HG02973 (cell line): ENCODE measurements around the gene L3MBTL2.
"Not testable (repeated sequence)": the region's sequence is repeated elsewhere in the genome, so short reads cannot be mapped to it uniquely, and the experiment has no call there.

ENCODE experiments used
- ATAC-seq: cut with Tn5 transposase; IDR thresholded peaks from one replicate; pipeline ENCODE4 v1.9.1; 2021; ENCODE audit warnings: moderate library complexity; ENCODE audit not compliant: unreplicated experiment

L3MBTL2 gene

DNA sequence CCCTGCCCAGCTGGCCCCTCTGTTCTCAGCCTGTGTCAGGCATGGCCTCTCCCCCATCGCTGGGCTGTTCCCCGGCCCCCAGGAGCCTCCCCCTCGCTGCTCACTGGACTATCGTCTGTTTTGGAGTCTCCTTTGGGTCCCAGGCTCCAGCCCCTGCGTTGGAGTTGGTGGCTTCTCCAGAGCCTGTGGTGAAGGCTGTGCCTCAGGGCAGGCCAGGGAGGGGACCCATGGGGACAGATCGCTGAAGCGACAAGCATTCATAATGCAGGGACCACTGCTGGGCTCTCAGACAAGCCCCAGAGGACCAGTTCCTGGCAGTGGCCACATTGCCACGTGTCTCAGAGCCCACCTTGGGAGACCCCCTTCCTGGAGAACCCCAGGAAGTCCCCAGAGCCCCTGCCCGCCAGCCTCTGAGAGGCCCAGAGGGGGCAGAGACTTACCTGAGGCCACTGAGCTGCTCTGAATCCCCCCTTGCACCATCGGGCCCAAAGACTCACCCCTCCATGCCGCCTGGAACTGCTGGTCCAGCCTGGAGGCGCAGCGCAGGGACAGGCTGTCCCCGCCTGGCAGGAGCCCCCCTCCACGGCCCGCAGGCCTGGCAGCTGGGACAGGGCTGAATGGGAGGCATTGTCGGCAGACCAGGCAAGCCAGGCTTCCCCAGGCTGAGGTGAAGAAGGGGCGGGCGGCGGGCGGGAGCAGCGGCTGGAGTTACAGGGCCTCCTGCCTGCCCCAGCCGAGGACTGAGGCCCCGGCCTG, 35.4 kb downstream of the L3MBTL2 start, which contains the start of gene CHADL:
Gene CHADL, minus strand, starts transcription at position 555 of the 756 bp plus-strand sequence. Its CDS starts 50 bp downstream, at position 505.
- no peak for ATAC-seq

DNA sequence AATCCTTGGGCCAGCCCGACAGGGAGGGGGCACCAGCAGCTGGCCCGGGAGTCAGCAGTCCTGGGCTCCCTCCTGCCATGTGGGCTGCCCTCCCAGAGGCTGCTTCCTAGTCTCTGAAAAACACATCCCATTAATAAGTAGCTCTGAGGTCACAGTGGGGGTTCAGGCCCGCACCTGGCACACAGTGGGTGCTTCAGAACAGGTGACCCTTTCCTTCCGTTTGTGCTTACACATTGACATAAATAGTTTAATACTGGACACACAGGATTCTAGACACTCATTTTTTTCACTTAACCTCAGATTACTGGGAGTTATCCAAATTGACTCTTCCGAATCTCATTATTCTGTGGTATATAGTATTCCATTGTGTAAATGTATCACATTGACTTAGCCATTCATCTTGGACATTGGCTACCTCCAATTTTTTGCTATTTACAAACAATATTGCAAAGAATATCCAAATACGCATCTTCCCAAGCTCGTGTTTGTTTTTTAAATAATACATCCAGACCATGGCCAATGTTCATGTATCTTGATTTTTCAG, 36.1 kb downstream of the L3MBTL2 start:
- ATAC-seq = no peak

DNA sequence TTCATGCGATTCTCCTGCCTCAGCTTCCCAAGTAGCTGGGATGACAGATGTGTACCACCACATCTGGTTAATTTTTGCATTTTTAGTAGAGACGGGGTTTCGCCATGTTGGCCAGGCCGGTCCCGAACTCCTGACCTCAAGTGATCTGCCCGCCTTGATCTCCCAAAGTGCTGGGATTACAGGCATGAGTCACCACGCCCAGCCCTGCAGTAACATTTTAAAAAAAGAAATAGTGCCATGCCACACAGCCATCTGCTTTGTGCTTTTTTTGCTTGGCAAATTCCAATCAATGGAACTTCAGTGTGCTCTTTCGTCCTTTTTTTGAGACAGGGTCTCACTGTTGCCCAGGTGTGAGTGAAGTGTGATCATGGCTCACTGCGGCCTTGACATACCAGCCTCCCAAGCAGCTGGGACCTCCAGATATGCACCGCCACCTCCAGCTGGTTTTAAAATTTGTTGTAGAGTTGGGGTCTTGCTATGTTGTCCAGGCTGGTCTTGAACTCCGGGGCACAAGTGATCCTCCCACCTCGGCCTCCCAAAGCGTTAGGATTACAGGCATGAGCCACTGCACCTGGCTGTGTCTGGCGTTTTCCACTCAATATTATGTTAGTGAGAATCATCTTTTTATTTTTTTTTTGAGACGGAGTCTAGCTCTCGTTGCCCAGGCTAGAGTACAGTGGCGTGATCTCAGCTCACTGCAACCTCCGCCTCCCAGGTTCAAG, 37.4 kb downstream of the L3MBTL2 start:
- no peak for ATAC-seq

DNA sequence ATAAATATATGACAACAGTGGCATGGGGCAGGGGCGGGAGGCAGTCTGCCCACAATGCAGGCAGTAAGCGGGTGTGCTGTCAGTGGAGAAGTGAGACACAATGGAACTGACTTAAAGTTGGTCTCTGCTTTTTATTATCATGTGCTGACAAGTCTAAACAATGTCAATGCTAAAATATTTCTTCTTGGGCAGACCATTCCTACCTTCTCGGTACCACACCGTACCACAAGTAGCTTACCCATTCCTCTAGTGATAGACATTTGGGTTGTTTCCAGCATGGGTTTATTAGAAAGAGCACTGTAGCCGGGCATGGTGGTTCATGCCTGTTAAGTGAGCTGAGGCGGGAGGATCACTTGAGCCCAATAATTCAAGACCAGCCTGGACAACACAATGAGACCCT, 38.2 kb downstream of the L3MBTL2 start:
- no peak for ATAC-seq

DNA sequence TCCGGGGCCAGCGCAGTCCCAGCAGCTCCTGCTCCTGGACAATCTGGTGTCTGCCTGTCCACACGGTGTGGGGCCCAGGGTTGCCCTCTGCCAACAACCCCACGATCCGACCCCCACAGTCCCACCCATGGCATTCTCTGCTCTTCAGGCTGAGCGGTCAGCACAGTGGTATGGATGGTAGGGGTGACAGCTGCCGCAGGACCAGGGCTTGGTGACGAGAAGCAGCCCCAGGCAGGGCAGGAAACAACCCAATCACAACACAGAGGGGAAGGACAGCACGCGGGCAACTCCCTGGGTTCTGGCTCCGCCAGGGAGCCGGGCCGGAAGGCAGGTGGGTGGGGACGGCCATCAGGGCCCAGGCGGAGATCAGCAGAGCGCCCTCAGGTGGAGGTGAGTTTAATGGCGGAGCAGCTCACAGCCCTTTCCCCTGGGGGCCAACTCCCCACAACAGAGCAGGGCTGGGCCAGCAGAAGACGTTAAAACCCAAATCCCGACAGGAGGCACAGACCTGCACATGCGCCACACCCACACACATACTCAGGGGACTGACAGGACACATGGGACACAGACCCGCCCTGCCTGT, 40.9 kb downstream of the L3MBTL2 start:
- ATAC-seq = no peak

DNA sequence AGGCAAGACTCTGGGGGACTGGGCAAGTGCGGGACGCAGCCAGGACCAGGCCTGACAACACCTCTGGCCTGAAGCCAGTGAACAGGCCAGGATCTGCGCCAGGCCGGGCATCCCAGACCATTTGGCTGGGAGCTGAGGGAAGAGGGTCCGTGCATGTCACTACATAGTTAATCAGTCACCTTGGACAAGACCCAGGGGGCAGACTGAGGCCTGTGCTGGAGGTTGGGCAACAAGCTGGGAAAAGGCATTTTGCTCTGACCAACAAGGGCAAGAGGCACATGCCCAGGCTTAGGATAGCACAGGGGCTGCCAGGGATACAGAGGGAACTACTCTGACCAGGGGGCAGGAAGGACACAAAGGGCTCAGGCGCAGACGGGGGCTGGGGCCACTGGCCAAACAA, 42.6 kb downstream of the L3MBTL2 start:
- no peak for ATAC-seq

DNA sequence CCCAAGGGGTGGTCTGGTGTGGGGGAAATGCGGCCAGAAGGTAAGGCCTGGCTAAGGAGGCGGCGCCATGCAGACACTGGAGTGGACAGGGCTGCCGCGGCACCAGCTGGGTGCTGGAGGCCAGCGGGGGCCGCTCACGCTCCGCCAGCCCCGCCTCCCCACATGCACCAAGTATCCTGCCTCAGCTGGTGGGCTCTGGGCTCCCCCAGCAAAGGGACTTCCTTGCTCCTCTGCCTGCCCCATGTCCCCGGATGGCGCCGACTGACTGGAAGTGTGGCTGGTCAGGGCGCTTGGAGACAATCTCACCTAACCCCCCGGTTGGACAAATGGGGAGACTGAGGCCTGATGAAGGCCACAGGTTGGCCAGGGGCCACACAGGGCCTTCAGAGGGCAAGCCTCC, 43.2 kb downstream of the L3MBTL2 start:
- no peak for ATAC-seq

DNA sequence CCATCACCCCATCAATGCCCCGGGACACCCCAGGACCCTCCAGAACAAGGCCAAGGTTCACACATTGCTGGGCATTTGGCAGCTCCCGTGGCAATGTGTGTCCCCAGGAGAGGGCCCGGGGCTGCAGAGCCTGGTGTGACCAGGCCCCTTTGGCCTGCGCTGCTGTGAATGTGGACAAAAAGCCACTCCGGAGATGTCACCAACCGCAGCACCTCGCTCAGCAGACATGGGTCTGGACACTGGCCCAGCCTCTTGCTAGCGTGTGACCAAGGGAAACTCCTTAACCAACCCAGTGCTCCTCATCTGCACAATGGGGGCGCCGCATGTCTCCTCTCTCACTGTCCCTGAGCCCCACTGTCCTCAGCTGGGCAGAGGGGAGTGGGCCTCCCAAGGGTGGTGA, 43.6 kb downstream of the L3MBTL2 start:
- ATAC-seq = no peak

DNA sequence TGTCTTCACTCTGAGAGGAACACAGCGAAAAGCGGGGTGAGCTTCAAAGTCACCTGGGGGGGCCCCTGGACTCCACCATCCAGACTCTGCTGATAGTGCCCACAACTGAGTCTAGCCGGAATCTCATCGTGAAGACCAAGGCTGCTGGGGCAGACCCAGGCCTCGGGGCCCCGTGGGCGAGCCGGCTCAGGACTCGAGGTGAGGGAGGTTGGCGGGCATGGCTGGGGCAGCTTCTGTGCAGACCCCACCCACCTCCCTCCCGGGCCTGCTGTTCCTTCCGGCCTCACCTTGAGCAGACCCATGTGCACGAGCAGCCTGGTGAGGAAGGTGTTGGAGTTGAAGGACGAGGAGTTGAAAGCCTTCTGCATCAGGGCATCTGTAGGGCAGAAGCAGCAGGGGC, 44.3 kb downstream of the L3MBTL2 start:
- ATAC-seq = no peak

DNA sequence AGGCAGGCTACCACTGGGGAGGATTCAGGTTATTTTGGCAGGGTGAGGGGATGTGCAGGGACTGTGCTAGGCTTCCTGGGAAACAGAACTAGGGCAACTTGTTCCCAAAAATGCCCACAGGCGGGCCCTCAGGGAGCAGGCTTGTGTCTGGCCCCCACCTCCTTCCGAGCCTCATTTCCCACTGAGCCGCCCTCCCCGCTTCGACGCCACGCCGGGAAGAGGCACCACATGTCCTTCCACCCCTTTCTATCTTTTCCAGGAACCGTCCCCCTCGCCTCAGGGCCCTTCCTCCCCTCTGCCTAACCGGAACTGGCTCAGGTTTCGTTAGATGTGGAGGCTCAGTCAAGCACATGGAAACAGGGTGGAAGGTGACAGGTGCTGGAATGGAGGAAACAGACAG, 45.0 kb downstream of the L3MBTL2 start:
- ATAC-seq = no peak

DNA sequence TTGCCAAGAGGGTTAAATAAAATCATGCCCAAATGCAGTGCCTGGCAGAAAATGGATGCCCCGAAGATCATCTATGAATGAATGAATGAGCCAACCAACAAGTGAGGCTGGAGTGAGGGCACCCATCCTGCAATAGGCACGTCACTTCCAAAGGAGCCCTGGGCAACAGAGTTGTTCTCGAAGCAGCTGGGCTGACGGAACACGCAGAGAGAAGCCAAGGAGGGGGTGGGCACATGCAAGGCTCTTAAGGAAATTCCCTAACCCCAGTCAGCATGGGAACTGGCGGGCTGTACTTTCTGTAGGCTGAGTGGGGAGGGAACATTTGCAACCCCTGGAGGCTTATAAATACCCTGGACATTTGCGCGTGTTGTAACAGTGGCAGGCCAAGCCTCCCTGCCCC, 47.3 kb downstream of the L3MBTL2 start:
- ATAC-seq = no peak

DNA sequence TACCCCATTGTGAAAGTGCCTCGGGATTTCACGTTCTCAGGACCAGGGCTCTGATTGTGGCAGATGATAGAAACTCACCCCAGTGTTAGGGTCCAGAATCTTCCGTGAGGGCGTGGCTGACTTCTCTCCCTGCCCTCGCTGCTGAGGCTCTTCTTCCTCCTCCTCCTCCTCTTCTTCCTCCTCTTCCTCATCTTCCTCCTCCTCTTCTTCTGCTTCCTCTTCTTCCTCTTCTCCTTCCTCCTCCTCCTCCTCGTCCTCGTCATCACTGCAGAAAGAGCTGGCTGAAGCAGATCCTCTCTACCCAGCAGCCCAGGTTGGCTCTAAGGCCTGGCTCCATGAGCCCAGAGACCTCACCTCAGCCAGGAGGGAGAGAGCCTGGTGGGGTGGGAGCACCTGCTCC, 49.1 kb downstream of the L3MBTL2 start:
- no peak for ATAC-seq

DNA sequence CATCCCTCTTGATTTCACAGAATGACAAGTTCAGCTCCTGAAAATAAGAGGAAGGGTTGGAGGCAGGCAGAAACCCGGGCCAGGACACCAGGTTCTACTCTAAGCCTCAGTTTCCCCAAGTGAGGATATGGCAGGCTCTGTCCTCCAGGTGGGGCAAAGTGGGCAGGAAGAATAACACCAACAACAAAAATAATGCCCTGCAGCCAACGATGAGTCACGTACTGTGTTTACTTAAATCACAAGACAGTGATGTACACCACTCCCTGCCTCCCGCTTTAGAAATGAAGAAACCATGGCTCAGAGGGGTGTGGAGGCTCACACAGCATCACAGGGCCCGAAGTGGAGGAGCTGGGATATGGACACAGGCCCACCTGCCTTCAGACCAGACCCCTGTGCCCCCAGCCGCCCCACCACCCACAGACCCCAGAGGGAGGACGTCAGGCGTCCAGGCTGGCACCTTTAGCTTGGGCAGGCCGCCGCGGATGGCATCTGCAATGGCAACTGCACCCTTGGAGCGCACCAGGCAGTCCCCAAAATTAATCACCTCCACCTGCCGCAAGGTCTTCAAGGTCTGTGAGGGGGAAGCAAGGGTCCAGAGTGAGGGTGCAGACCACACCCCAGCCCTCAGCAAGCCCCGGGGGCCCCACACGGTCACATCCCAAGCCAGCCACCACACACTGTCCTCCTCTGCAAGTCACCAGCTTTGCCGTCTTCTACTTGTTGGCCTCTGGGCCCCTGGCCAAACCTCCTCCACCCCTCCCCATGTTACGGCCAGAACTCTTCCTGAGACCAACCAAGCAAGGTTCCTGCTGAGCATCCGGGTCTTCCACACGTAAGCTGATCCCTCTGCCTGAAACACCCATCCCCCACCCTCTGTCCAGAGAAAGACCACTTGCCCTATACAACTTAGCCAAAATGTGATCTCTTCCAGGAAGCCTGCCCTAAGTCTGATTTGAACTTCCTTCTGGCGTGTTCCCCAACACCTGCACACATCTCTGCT, 51.4 kb downstream of the L3MBTL2 start:
- ATAC-seq = no peak

DNA sequence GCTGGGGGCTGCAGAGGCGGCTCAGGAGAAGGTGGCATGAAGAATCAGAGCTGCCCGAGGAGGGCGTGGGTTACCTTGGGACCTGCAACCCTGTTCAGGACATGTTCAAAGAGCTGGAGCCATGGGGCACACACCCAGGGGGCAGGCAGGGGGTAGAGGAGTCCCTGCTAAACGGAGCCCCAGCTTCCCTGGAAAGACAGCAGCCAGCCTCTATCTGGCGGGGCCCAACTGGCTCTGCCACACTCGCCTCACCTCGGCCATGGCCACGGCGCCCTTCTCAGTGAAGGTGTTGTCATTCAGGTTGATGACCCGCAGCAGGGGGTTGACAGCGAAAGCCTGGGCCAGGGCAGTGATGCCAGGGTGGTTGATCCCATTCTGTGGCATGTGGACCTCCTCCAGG, 52.6 kb downstream of the L3MBTL2 start:
- no peak for ATAC-seq

DNA sequence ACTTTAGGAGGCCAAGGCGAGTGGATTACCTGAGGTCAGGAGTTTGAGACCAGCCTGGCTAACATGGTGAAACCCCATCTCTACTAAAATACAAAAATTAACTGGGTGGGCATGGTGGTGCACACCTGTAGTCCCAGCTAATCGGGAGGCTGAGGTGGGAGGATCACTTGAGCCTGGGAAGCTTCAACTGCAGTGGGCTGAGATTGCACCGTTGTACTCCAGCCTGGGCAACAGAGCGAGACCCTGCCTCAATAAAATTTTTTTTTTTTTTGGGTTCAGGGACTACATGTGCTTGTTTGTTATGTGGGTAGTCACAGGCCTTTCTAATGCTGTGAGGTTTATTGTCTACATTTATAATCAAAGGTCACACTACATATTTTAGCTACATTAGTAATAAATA, 54.6 kb downstream of the L3MBTL2 start:
- not testable (repeated sequence) for ATAC-seq

DNA sequence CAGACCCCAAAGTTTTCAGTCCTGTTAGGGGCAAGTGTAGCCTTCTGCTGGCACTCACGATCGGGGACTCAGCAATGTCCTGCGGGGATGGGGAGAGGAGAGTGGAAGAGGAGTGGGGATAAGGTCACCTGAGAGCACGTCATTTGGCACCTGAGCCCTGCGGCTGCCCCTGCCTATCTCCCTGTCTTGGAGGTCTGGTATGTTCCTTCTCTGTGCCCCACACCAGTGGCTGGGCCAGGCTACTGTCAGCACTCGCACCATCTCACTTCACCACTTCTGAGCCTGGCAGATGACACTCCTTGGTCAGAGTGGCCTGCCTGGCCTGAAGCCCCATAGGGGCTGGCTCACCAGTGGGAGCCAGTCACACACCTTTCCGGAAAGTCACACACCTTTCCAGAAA, 55.8 kb downstream of the L3MBTL2 start:
- ATAC-seq = no peak

DNA sequence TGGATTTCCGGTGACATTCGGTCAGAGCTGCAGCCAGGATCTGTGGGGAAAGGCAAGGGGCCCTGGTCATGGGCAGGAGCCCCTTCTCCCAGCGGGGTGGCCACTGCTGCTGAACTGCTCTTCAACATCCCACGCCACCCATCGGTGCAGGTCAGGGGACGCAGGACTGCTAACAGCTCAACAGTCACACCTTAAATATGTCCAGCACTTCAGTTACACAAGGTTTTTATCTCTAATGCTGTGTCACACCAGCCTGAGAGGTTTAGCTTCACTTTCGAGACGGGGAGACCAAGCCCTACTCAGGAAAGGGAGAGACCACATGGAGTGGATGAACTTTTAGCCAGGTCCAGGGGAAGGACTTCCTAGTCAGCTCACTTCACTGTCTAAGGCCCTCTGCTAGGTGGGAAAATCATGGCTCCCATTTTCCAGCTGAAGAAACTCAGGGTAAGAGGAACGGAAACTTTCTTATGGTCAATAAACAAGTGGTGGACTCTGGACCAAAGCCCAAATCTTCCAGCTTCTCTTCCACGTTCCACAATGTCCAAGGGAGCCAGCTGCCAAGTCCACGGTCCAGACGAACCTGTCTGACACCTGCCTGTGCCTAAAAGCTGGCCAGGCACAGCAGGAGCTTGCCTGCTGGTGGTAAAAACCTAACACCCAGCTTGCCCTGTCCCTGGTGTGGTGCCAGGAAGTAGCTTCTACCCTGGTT, 56.6 kb downstream of the L3MBTL2 start:
- no peak for ATAC-seq

DNA sequence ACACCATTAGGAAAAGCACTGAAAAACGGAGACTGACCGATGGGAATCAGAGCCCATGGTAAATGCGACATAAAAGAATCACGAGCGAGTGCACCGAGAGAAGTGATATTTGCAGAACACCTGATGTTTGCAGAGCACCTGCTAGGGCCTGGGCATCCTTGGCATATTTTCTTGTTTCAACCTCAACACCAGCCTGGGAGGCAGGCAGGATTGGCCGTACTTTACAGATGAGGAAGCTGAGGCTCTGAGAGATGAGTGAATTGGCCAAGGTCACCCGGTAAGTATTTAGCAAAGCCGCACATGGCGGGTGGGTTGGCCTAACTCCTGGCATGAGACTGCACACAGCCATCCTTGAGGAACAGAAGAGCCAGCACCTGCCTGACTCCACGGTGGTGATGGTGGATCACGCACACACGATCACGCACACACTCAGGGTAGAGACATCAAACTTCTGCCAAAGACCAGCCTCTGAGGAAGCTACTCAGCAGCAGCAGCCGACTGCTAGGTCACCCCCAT, 57.2 kb downstream of the L3MBTL2 start:
- no peak for ATAC-seq

DNA sequence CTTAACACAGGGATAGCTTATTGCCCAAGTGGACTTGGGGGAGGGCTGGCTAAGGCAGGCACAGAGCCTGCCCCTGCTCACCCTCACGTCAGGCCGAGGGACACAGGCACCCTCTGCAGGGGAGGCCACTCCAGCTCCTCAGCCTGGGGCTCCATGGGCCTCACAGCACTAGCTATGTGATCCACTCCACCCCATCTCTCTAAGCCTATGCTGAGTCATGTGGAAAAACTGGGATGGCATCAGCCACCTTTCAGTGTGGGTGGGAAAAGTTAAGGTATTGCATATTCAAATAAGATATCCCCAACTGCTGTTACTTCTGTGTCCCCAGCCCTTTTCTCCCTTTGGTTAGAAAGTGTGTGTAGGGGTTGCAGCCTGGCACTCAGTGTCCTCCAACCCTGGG, 58.6 kb downstream of the L3MBTL2 start:
- no peak for ATAC-seq
